IMR-90 (cell line): ENCODE data around the gene P4HA2. TPM values are rescaled to one million over a fixed set of nuclear protein-coding genes. Genes with fewer than 3 reads are reported as not detected.

Source experiments
- ATAC-seq: fragments of 200-7000 bp; cut with Tn5 transposase; 2 replicates; pipeline ENCODE4 v1.9.1; 2020; ENCODE audit warnings: low read depth, mild to moderate bottlenecking, moderate library complexity
- BruUV-seq: library from RNA; stranded (reverse); fragments of 400-500 nt; replicated peaks from 2 replicates; lab custom pipeline; 2021; lab: Mats Ljungman, UMichigan
- CTCF ChIA-PET: fragments of 300-600 bp; formaldehyde crosslinking; extraction: SDS; loops from one replicate; lab custom pipeline; 2021; ENCODE audit warnings: antibody characterized with exemption; lab: Yijun Ruan, JAX
- POLR2A ChIA-PET: fragments of 300-600 bp; sonication (Branson Sonifier 250); formaldehyde crosslinking; loops from one replicate; lab custom pipeline; 2022; ENCODE audit warnings: antibody characterized with exemption; ENCODE audit not compliant: unreplicated experiment; lab: Charles Lee
- DNase-seq: peaks from one replicate; pipeline ENCODE4 v3.0.0; 2013
- H2AFZ ChIP-seq: replicated peaks from 2 replicates; pipeline ENCODE3; 2013; ENCODE audit warnings: low read length, mild to moderate bottlenecking; ENCODE audit not compliant: poor library complexity
- H2AK5ac ChIP-seq: 2 replicates; pipeline ENCODE4 v1.6.1; 2013; ENCODE audit warnings: low read depth, low read length, inconsistent platforms
- H2AK9ac ChIP-seq: replicated peaks from 2 replicates; pipeline ENCODE3; 2013; ENCODE audit warnings: mild to moderate bottlenecking, low read depth, low read length, moderate library complexity; ENCODE audit not compliant: poor library complexity
- H2BK120ac ChIP-seq: 2 replicates; pipeline ENCODE4 v1.6.1; 2013; ENCODE audit warnings: low read depth, low read length, inconsistent platforms
- H2BK15ac ChIP-seq: 3 replicates; pipeline ENCODE4 v1.6.1; 2013; ENCODE audit warnings: low read depth, low read length, inconsistent platforms
- H2BK20ac ChIP-seq: 2 replicates; pipeline ENCODE4 v1.6.1; 2013; ENCODE audit warnings: low read depth, mild to moderate bottlenecking, inconsistent platforms, low read length, moderate library complexity
- H2BK5ac ChIP-seq: 2 replicates; pipeline ENCODE4 v1.6.1; 2013; ENCODE audit warnings: mild to moderate bottlenecking, low read depth, low read length, inconsistent platforms; ENCODE audit not compliant: poor library complexity, severe bottlenecking
- H3K14ac ChIP-seq: replicated peaks from 2 replicates; pipeline ENCODE4 v1.6.1; 2013; ENCODE audit warnings: low read depth, low read length, inconsistent platforms
- H3K18ac ChIP-seq: 2 replicates; pipeline ENCODE4 v1.6.1; 2013; ENCODE audit warnings: low read depth, low read length, control low read depth
- H3K23ac ChIP-seq: 2 replicates; pipeline ENCODE4 v1.6.1; 2013; ENCODE audit warnings: low read depth, low read length, inconsistent platforms
- H3K27ac ChIP-seq: 2 replicates; pipeline ENCODE4 v1.5.1; 2013; ENCODE audit warnings: mild to moderate bottlenecking, control low read depth, low read length; ENCODE audit not compliant: insufficient read depth
- H3K27me3 ChIP-seq: 2 replicates; pipeline ENCODE4 v1.6.1; 2013; ENCODE audit warnings: low read length; ENCODE audit not compliant: control insufficient read depth, insufficient read depth
- H3K36me3 ChIP-seq: 2 replicates; pipeline ENCODE4 v1.6.1; 2013; ENCODE audit warnings: low read length, mixed read lengths; ENCODE audit not compliant: control insufficient read depth, insufficient read depth
- H3K4ac ChIP-seq: 2 replicates; pipeline ENCODE4 v1.6.1; 2013; ENCODE audit warnings: low read depth, low read length, inconsistent platforms
- H3K4me1 ChIP-seq: 2 replicates; pipeline ENCODE4 v1.6.1; 2013; ENCODE audit warnings: low read length, mixed read lengths; ENCODE audit not compliant: control insufficient read depth, insufficient read depth
- H3K4me2 ChIP-seq: 2 replicates; pipeline ENCODE4 v1.6.1; 2013; ENCODE audit warnings: low read depth, mild to moderate bottlenecking, control low read depth, low read length, moderate library complexity
- H3K4me3 ChIP-seq: 2 replicates; pipeline ENCODE4 v1.5.1; 2013; ENCODE audit warnings: low read depth, mild to moderate bottlenecking, control low read depth, low read length, moderate library complexity; ENCODE audit not compliant: insufficient read depth
- H3K56ac ChIP-seq: 2 replicates; pipeline ENCODE4 v1.6.1; 2013; ENCODE audit warnings: low read length, inconsistent platforms; ENCODE audit not compliant: insufficient read depth; ENCODE audit errors: extremely low read depth
- H3K79me1 ChIP-seq, 2 experiments: 2 replicates each; pipeline ENCODE4 v1.6.1; 2013; ENCODE audit warnings: low read length in 2 of 2, inconsistent platforms in 1 of 2, low read depth in 1 of 2
- H3K9ac ChIP-seq: 2 replicates; pipeline ENCODE4 v1.6.1; 2013; ENCODE audit warnings: low read depth, low read length, control low read depth
- H3K9me1 ChIP-seq: 2 replicates; pipeline ENCODE4 v1.6.1; 2013; ENCODE audit warnings: low read length, inconsistent platforms; ENCODE audit not compliant: insufficient read depth
- H3K9me3 ChIP-seq: 2 replicates; pipeline ENCODE4 v1.6.1; 2013; ENCODE audit warnings: low read length; ENCODE audit not compliant: control insufficient read depth, insufficient read depth
- H4K20me1 ChIP-seq: 2 replicates; pipeline ENCODE4 v1.6.1; 2013; ENCODE audit warnings: low read length, inconsistent platforms; ENCODE audit not compliant: insufficient read depth
- H4K5ac ChIP-seq: 2 replicates; pipeline ENCODE4 v1.6.1; 2013; ENCODE audit warnings: mild to moderate bottlenecking, low read depth, low read length, control low read depth
- H4K8ac ChIP-seq, 2 experiments: 2 replicates each; pipeline ENCODE4 v1.6.1; 2013; ENCODE audit warnings: low read depth in 2 of 2, low read length in 2 of 2, control low read depth in 1 of 2, inconsistent platforms in 1 of 2
- H4K91ac ChIP-seq: 2 replicates; pipeline ENCODE4 v1.6.1; 2013; ENCODE audit warnings: low read depth, low read length, inconsistent platforms; ENCODE audit not compliant: insufficient read depth
- BHLHE40 ChIP-seq: fragments of 150-350 bp; IDR thresholded peaks from 2 replicates; pipeline ENCODE4 v1.6.1; 2016; ENCODE audit warnings: mild to moderate bottlenecking, low read depth, low read length
- MXI1 ChIP-seq: IDR thresholded peaks from 2 replicates; pipeline ENCODE4 v1.6.1; 2012; ENCODE audit warnings: low read depth, mild to moderate bottlenecking, low read length, moderate library complexity, borderline replicate concordance
- RCOR1 ChIP-seq: IDR thresholded peaks from 2 replicates; pipeline ENCODE4 v1.6.1; 2012; ENCODE audit warnings: mild to moderate bottlenecking, low read length, improper control_type of control experiment; ENCODE audit not compliant: insufficient replicate concordance
- WGBS, 2 experiments: methylation state at CpG; one replicate each; pipeline versions ENCODE4 v1.1.5 to v1.1.7; 2013; ENCODE audit warnings: missing lambda C conversion rate in 2 of 2; ENCODE audit not compliant: insufficient read length in 1 of 2; ENCODE audit errors: extremely low coverage in 2 of 2; 5-methylcytosine and 5-hydroxymethylcytosine counted together
- dilution Hi-C: fragments of 300-500 bp; cut with HindIII; formaldehyde crosslinking; loops from one replicate; pipeline ENCODE4 v1.14.3; 2018; ENCODE audit warnings: low sequenced_read_pairs; ENCODE audit not compliant: unreplicated experiment
- in situ Hi-C: fragments of 300-500 bp; cut with MboI; formaldehyde crosslinking; loops from 3 replicates; pipeline ENCODE4 v1.14.3; 2019; ENCODE audit warnings: low sequenced_read_pairs, inconsistent platforms, mixed read lengths
- intact Hi-C: fragments of 100-400 bp; cut with micrococcal nuclease; formaldehyde crosslinking; loops from 2 replicates; pipeline ENCODE4 v1.10.0; 2022
- polyA plus RNA-seq, 3 experiments: library from polyadenylated mRNA; depleted of rRNA; stranded (reverse); fragments of >200 nt; gene quantifications; 2 replicates each; pipeline ENCODE4 v1.2.3, GENCODE V29; 2012; ENCODE audit warnings: low replicate concordance in 1 of 3
- total RNA-seq: library from RNA; depleted of rRNA; stranded (reverse); fragments of >200 nt; gene quantifications from 2 replicates; pipeline ENCODE4 v1.2.3, GENCODE V29; 2012
- TF ChIP-seq, protein P1 (sequence below): fragments of 150-350 bp; IDR thresholded peaks from 2 replicates; pipeline ENCODE4 v1.6.1; 2017; ENCODE audit warnings: mild to moderate bottlenecking, antibody characterized with exemption, low read length, low read depth

The P4HA2 gene
- total and polyA plus RNA-seq, 2 of the 4 experiments (the other 2 are of a cell fraction), result 186 to 225 TPM

DNA sequence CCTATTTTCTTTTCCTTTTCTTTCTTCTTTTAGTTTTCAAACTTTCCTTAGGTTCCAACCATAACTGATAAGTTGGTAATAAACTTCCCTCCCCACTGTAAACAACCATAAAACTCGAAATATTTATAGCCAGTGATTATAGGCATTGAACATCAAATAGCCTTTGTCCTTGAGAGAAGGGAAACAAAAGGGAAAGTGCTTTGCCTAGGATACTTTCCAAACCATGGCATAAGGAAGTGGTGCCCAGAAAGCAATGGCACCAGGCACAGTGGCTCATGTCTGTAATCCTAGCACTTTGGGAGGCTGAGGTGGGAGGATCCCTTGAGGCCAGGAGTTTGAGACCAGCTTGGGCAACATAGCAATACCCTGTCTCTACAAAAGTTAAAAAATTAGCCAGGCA is 17.9 kb upstream of the P4HA2 start:
- dilution Hi-C loops, result no loop called here
- H2BK120ac ChIP-seq, result no peak overlapping the region
- H2BK5ac ChIP-seq, result no peak overlapping the region
- no peak overlapping the region for H3K27ac ChIP-seq
- no peaks in the 10 kb centered on the region for H4K20me1 ChIP-seq
- H3K4me2 ChIP-seq, result no peak overlapping the region
- no peak overlapping the region for H2BK15ac ChIP-seq
- DNase-seq (no peak), ATAC-seq (no peak)
- no peak overlapping the region for H2AFZ ChIP-seq
- BruUV-seq, result no TSS peak
- H3K9me3 ChIP-seq, result peaks cover 14% of the 10 kb centered on the region
- H3K36me3 ChIP-seq, result no peaks in the 10 kb centered on the region
- H2AK9ac ChIP-seq, result no peak overlapping the region
- no peak overlapping the region for H4K5ac ChIP-seq
- no CpG with 5 or more reads among the region's 1 CpG for WGBS, 2 experiments
- no peak overlapping the region for H3K23ac ChIP-seq
- no peak overlapping the region for H3K56ac ChIP-seq
- no peak overlapping the region for H2AK5ac ChIP-seq
- CTCF ChIA-PET, result no interaction called here
- no peak overlapping the region for H4K91ac ChIP-seq
- H4K8ac ChIP-seq, result no peak overlapping the region
- no peaks in the 10 kb centered on the region for H3K79me1 ChIP-seq
- H3K4me3 ChIP-seq, result no peak overlapping the region
- in situ Hi-C loops, result no loop called here
- no peaks in the 10 kb centered on the region; the same call in 1 of the 2 replicates for H3K27me3 ChIP-seq
- no peaks in the 10 kb centered on the region for H3K9me1 ChIP-seq
- H3K9ac ChIP-seq, result no peak overlapping the region
- no peaks in the 10 kb centered on the region for H3K4me1 ChIP-seq
- no peak for TF ChIP-seq RCOR1
- TF ChIP-seq, protein P1, sequence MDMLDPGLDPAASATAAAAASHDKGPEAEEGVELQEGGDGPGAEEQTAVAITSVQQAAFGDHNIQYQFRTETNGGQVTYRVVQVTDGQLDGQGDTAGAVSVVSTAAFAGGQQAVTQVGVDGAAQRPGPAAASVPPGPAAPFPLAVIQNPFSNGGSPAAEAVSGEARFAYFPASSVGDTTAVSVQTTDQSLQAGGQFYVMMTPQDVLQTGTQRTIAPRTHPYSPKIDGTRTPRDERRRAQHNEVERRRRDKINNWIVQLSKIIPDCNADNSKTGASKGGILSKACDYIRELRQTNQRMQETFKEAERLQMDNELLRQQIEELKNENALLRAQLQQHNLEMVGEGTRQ, result no peak
- TF ChIP-seq MXI1, result no peak
- no peak for TF ChIP-seq BHLHE40
- POLR2A ChIA-PET, result interaction anchor here (1.2 kb wide), 1 partner anchor 20 kb away, joined by 3 read pairs; no protein-coding TSS in a partner anchor
- H3K4ac ChIP-seq, result no peak overlapping the region
- H2BK20ac ChIP-seq, result no peak overlapping the region
- no peak overlapping the region for H3K14ac ChIP-seq
- H3K18ac ChIP-seq, result no peak overlapping the region
- intact Hi-C loops, result no loop called here
